Lower leg skin (tissue), 4 donors: ENCODE measurements around the gene MPZL1. TPM values are rescaled to one million over a fixed set of nuclear protein-coding genes. Genes with fewer than 3 reads are reported as not detected.

Experiments used
- DNase-seq, 2 donors: peaks; one replicate each; pipeline ENCODE4 v3.0.0-alpha.2; 2019; ENCODE audit warnings: low spot score in 2 of 2
- H3K4me3 ChIP-seq: fragments of 200-600 bp; sonication (generic); 2 replicates; pipeline ENCODE4 v1.5.1; 2017; ENCODE audit warnings: mild to moderate bottlenecking, low read depth; ENCODE audit not compliant: poor library complexity, severe bottlenecking
- POLR2A ChIP-seq, 2 donors: fragments of 450-650 bp; IDR thresholded peaks; one replicate each; pipeline ENCODE4 v1.6.1; 2016 to 2017; ENCODE audit warnings: antibody characterized with exemption in 2 of 2, mild to moderate bottlenecking in 1 of 2, moderate library complexity in 1 of 2
- WGBS, 2 donors: methylation state at CpG; one replicate each; pipeline ENCODE4 v1.1.5; 2018; 5-methylcytosine and 5-hydroxymethylcytosine counted together
- intact Hi-C: fragments of 100-400 bp; cut with DNase I; formaldehyde crosslinking; loops from one replicate; pipeline ENCODE4 v1.15.0; 2023; ENCODE audit warnings: low total_unique reads
- total RNA-seq, 4 donors: library from RNA; depleted of rRNA; stranded (reverse); fragments of >200 nt; gene quantifications; one replicate each; pipeline ENCODE4 v1.1.0, GENCODE V29; 2016
- TF ChIP-seq, protein P1 (sequence below), 3 donors: fragments of 450-650 bp; IDR thresholded peaks; one replicate each; pipeline ENCODE4 v1.5.1; 2016; ENCODE audit warnings: antibody characterized with exemption in 3 of 3, mild to moderate bottlenecking in 3 of 3, moderate library complexity in 2 of 3

MPZL1 gene
- total RNA-seq, 4 donors from 2014 or later = 24.9 to 54.6 (median 30.9) TPM

DNA sequence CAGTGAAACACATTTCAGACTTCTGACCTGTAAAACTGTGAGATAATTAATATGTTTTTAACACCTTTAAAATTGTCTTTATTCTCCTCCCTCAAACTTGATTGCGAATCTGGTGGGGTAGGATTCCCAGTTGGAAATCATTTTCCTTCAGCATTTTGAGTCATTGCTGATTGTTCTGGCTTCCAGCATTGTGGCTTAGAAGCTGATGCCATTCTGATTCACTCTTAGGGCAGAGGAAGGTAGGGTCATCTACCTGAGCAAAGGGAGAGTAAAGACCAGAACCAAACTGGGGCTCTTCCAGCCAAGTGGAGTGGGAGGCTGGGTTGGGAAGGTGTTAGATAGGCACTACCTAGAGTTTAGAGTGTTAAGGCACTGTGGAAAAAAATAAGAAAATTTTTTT is 61.2 kb downstream of the MPZL1 start:
- 93 to 98% methylated on average over 1 of the region's 1 CpG for WGBS, 2 donors
- intact Hi-C loops = no loop called here
- TF ChIP-seq, protein P1, sequence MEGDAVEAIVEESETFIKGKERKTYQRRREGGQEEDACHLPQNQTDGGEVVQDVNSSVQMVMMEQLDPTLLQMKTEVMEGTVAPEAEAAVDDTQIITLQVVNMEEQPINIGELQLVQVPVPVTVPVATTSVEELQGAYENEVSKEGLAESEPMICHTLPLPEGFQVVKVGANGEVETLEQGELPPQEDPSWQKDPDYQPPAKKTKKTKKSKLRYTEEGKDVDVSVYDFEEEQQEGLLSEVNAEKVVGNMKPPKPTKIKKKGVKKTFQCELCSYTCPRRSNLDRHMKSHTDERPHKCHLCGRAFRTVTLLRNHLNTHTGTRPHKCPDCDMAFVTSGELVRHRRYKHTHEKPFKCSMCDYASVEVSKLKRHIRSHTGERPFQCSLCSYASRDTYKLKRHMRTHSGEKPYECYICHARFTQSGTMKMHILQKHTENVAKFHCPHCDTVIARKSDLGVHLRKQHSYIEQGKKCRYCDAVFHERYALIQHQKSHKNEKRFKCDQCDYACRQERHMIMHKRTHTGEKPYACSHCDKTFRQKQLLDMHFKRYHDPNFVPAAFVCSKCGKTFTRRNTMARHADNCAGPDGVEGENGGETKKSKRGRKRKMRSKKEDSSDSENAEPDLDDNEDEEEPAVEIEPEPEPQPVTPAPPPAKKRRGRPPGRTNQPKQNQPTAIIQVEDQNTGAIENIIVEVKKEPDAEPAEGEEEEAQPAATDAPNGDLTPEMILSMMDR (IDR thresholded peaks at IDR 0.05) = no peak
- no peak for TF ChIP-seq POLR2A (IDR thresholded peaks at IDR 0.05)
- no peak overlapping the region for H3K4me3 ChIP-seq
- DNase-seq = no peak

DNA sequence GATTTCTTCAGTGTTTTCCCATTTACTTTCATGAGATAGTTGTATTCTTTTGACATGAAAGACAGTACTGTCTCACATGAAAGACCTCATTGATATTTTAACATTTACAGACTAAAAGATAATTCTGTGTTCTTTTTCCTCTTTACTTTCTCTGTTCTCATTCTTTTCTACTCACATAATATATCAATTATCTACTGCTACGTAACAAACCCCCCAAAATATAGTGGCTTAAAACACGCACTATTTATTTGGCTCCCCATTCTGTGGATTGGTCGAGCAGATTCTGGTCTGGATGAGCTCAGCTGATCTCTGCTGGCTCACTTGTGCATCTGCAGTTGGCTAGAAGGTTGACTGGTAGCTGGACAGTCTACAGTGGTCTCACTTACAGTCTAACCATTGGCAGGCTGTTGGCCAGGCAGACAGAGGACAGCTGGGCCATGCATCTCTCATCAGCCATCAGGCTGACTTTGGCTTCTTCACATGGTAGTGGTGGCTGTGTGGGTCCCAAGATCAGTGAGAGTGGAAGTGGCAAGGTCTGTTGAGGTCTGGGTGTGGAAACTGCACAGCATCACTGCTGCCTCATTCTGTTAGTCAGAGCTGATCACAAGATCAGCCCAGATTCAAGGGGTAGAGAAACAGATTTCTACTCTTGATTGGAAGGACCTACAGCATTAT is 63.2 kb downstream of the MPZL1 start:
- no peak overlapping the region for H3K4me3 ChIP-seq
- WGBS, 2 donors = 88 to 94% methylated on average over 3 of the region's 3 CpGs
- TF ChIP-seq POLR2A (IDR thresholded peaks at IDR 0.05) = no peak
- TF ChIP-seq, protein P1 (IDR thresholded peaks at IDR 0.05) = no peak
- intact Hi-C loops = no loop called here
- no peak for DNase-seq

DNA sequence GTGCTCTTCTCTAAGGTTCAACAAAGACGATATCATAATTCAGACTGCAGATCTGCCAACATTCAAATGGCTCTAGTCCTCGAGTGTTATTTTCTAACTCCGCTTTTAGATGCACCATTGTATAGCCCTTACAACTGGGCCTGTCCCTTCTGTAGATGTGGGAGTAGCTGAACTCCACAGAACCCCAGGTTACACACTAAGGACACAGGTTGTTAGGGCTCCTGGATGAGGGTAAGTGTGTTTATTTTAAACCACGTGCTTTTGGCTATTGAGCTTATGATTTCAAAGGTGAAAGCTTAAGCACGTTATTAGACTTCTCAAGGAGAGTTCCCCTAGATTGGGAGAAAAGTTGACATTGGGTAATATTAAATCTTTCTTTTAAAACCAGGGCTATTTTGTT is 64.7 kb downstream of the MPZL1 start:
- no peak for TF ChIP-seq POLR2A (IDR thresholded peaks at IDR 0.05)
- TF ChIP-seq, protein P1 (IDR thresholded peaks at IDR 0.05) = no peak
- no peak for DNase-seq
- intact Hi-C loops = loop anchor here (2.0 kb wide), 1 partner anchor 16 kb away; no protein-coding TSS in a partner anchor
- no peak overlapping the region for H3K4me3 ChIP-seq
- 85 to 93% methylated on average over 5 of the region's 5 CpGs for WGBS, 2 donors

DNA sequence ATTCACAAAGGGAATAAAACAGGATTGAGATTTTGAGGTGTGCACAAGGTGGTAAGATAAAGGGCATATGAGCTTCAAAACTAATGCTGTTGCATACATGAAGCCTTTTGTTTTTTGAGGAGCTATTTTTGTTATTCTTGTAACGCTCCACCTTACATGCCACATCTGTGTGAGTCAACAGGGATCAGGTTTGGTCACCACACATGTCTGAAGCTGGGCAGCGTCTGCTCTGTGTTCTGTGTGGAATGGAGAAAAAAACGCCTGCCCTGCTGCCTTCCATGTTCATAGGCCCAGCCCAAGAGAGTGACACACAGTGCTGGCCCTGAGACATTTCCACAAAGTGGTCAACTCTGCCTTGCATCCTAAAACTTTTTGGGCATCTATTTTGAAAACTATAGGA is 67.7 kb downstream of the MPZL1 start:
- DNase-seq = no peak
- H3K4me3 ChIP-seq = no peak overlapping the region
- WGBS, 2 donors = 50 to 55% methylated on average over 3 of the region's 3 CpGs
- TF ChIP-seq POLR2A (IDR thresholded peaks at IDR 0.05) = no peak
- TF ChIP-seq, protein P1 (IDR thresholded peaks at IDR 0.05) = no peak
- intact Hi-C loops = no loop called here

DNA sequence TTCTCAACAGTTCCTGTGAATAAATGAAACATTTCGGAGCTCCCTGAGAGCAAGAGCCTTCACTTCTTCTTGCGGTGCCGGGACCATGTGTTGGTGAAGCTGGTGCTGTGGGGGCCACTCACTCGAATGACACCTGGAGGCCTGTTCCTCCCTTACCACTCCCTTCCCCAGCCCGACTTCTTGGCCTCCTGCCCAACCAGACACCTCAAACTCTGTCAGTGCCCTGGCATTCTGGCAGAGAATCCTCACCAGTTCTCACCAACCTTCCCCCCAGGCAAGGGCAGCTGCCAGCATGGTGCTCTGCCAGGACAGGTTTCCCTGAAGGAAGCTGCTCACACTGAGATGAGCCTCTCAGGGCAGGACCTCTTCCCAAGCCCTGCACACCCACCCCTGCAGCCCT is 68.3 kb downstream of the MPZL1 start:
- intact Hi-C loops = no loop called here
- WGBS, 2 donors = 57 to 60% methylated on average over 5 of the region's 5 CpGs

More for the DNA sequence above, 68.3 kb downstream of the MPZL1 start:
- no peak overlapping the region for H3K4me3 ChIP-seq
- peak; percentile 54 to 91 for DNase-seq
- TF ChIP-seq, protein P1 (IDR thresholded peaks at IDR 0.05) = no peak
- TF ChIP-seq POLR2A (IDR thresholded peaks at IDR 0.05) = no peak
